NCI-H146 treated with DMSO at 0.1 percent for 48 hours (cell line): ENCODE data around the gene SRD5A3.

ENCODE experiments used
- DNase-seq: peaks from one replicate; lab custom pipeline; 2025; ENCODE audit not compliant: unreplicated experiment; lab: John Stamatoyannopoulos, UW

Gene SRD5A3

DNA sequence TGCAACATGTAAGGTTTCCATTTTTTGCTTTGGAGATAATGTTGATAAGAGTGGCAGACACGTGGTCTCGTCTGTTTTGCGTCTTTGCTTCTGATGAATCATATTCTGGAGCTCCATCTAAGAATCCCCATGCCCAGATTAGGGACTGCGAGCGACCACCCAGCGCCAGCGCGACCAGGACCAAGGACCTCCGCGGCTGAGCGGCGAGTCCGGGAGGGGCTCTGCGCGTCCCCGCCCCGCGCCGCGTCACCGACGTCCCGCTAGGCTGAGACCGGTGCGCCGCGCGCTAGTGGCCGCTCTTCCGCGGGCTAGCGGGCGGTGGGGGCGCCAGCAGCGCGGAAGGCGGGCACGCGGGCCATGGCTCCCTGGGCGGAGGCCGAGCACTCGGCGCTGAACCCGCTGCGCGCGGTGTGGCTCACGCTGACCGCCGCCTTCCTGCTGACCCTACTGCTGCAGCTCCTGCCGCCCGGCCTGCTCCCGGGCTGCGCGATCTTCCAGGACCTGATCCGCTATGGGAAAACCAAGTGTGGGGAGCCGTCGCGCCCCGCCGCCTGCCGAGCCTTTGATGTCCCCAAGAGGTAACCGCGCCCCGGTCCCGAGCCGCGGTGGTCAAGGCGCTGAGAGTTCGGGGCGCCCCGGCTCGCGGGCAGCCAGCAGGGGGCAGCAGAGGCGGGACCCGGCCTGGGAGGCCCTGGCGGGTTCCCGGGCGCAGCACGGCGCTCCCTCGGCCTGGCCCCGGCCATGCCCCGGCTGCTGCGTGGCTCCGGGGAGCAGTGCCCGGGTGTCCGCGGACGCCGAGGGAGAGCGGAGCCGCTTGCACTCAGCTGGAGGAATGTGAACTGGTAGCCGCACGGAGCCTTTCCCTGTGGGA lies at the start of gene SRD5A3:
TSS of gene SRD5A3 (plus strand) at position 263 of the 871 bp plus-strand sequence. CDS start at position 358, 95 bp downstream.
- peak; percentile 68 for DNase-seq

GRCh38 chr4:55297346-55297745 lies 48.7 kb upstream of the SRD5A3 start:
- no peak for DNase-seq

- DNase-seq: no peak
Observed at GRCh38 chr4:55303760-55304165, 42.3 kb upstream of the SRD5A3 start.

DNA sequence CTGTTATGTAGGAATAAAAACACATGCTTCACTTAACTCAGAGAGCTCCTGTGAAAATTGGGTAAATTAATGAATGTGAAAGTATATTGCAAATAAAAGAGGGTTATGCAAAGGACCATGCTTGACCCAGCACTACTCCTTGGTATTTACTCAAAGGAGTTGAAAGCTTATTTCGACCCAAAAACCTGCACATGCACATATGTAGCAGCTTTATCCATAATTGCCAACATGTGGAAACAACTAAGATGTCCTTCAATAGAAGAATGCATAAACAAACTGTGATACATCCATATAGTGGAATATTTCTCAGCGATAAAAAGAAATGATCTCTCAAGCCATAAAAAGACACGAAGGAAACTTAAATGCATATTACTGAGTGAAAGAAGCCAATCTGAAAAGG lies 41.7 kb upstream of the SRD5A3 start:
- no peak for DNase-seq

DNA sequence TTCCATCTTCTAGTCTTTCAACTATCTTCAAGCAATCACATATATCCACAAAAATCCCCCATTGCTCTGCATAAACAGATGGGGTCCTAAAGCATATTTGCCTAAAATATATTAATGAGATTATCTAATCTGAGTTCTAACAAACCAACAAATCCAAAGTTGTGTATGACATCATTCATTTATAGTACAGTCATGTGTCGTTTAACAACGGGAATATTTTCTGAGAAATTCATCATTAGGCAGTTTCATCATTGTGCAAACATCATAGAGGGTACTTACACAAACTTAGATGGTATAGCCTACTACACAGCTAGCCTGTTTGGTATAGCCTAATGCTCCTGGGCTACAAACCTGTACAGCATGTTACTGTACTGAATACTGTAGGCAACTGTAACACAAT lies 38.0 kb upstream of the SRD5A3 start:
- DNase-seq: no peak

GRCh38 chr4:55311792-55312488 lies 34.1 kb upstream of the SRD5A3 start:
- DNase-seq: no peak

GRCh38 chr4:55312489-55313101 lies 33.4 kb upstream of the SRD5A3 start:
- DNase-seq: no peak

- DNase-seq: no peak
Observed at GRCh38 chr4:55314141-55314820, 31.8 kb upstream of the SRD5A3 start.

- DNase-seq: no peak
Observed at GRCh38 chr4:55318175-55319129, 27.6 kb upstream of the SRD5A3 start.

DNA sequence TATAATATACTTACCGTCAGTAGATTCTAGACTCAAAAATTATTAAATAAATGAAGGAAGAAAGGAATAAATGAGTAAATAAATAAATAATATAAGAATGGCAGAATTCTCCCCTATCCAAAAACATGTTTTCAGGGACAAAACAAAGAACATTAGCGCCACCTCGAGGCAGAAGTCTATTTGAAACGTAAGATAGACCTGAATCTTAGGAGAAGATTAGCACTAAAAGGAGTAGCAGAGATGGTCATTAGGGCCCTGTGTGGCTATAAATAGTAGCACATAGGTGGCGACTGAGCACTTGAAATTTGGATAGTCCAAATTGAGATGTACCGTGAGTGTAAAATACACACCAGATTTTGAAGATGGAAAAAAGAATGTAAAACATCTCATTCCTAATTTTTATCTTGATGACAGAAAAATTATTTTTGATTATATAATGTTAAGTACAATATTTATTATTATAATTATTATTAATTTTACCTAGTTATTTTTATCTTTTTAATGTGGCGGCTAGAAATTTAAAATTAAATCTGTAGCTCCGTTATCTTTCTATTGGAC lies 24.3 kb upstream of the SRD5A3 start:
- peak; percentile 34 for DNase-seq

- DNase-seq: no peak
Observed at GRCh38 chr4:55323375-55323774, 22.7 kb upstream of the SRD5A3 start.

- no peak for DNase-seq
Observed at GRCh38 chr4:55326629-55327028, 19.4 kb upstream of the SRD5A3 start.

DNA sequence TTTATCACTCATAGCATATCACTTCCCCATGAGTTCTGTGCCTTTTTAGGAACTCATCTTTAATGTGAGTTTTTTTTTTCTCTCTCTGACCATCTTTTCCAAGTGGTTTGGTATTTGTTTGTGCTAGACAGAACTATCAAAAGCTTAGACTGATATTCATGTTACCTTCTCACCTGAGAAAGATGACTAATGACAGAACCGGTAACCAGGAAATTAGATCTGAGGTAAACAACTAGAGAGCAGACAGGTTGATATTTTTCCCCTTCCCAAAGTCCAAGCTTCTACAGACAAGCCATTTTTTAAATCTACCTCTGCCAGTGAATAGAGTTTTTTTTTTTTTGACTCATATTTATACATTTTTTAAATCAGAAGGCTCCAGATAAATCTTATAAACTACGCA lies 17.0 kb upstream of the SRD5A3 start:
- DNase-seq: no peak

DNA sequence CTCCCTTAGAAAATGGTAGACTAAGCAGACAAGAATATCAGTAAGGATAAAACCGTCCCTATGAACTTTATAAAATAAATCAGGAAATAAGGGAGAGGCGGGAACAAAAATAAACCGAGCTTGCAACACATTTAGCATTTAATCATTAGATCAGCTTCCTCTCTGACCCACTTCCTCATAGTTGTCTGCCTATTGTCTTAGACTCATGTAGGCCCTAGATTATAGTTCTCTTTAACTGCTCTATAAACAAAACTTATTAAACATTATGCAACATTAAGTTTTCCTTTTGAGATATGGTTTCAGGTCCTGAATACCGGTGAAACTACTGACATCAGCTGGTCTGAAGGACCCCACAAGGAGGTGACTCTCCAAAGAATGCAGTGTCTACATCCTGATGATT lies 15.8 kb upstream of the SRD5A3 start:
- no peak for DNase-seq

DNA sequence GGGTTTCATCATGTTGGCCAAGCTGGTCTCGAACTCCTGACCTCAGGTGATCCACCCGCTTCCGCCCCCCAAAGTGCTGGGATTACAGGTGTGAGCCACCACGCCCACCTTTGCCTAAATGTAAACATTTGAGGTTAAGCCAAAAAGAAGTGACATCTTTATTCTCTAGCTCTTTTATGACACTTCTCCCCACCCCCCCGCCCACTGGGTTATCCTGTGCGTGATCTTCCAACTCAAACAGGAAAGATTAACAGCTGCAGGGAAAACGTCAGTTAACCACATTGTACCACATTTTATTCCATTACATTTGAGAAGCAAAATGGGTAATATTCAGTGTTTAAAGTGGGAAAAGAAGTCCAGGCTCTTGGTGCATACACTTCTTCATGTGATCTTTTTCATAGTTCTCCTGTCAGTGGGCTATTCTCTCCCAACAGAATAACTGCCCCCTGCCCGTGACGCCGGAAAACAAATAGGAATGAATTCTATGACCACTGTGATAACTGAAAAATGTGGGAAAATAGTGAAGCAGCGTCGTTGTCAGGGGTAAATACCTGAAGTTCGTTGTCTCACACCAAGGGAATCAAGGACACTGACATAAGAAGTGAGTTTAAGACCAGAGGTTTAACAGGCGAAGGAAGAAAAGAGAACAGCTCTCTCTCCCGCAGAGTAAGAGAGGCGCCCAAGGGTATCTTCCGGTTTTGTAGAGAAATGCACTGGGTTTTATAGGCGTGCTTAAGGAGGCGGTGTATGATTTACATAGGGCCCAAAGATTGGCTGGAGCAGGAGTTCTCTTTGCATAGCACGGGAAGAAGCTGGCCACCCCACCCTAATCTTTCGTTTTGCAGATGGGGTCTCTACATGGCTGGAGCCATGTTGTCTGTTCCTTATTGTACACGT lies 9.7 kb upstream of the SRD5A3 start:
- DNase-seq: peak; percentile 23

GRCh38 chr4:55337944-55338343 lies 8.1 kb upstream of the SRD5A3 start:
- DNase-seq: no peak

- DNase-seq: no peak
Observed at GRCh38 chr4:55338486-55338885, 7.6 kb upstream of the SRD5A3 start.

DNA sequence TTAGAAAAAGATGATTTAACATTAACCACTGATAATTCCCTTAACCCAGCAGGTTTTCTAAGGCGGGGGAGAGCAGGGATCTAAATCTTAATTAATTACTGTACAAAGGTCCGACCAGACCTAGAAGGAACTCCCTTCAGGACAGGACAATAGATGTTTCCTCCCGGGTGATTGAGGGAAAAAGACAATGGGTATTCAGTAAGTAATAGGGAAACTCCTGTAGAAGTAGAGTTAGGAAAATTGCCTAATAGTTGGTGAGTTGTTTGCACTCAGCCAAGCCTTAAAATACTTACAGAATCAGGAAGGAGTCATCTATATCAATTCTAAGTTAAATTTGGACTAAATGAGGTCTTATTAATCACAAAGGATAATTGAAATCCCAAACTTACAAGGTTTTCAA lies 5.8 kb upstream of the SRD5A3 start:
- DNase-seq: no peak

DNA sequence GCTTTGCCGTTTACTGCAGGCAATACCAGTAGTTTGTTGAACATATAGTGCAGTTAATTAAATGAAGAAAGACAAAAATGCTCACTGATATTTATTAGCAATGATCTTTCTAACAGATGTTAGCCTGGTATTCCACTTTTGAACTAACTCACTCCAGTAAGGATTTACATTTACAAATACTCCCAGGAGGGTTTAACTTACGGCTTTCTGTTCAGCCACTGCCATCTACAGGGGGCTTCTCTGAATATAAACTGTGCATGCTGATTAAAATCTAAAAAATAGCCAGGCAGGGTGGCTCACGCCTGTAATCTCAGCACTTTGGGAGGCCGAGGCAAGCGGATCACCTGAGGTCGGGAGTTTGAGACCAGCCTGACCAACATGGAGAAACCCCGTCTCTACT lies 2.2 kb upstream of the SRD5A3 start:
- no peak for DNase-seq
